Measurements from ENCODE around the gene MKLN1. TPM values are rescaled to one million over a fixed set of nuclear protein-coding genes. Genes with fewer than 3 reads are reported as not detected.

MKLN1 gene
- total RNA-seq, 1 donor from 2014 or later = 66.3 TPM

GRCh38 chr7:131538813-131539179 is 211.1 kb downstream of the MKLN1 start:
- Mint-ChIP-seq H3K4me1 (ENCODE audit: unreplicated experiment) (peaks cover 51% of the 10 kb centered on the region), H3K36me3 (ENCODE audit: low read depth, unreplicated experiment) (peaks cover 16% of the 10 kb centered on the region)

GRCh38 chr7:131540491-131541162 is 213.0 kb downstream of the MKLN1 start:
- H3K36me3 Mint-ChIP-seq (ENCODE audit: low read depth, unreplicated experiment) = peaks cover 16% of the 10 kb centered on the region
- H3K27ac Mint-ChIP-seq (ENCODE audit: unreplicated experiment) = peak overlapping the region; percentile 49
- H3K27me3 Mint-ChIP-seq (ENCODE audit: unreplicated experiment) = peaks cover 14% of the 10 kb centered on the region
- H3K4me3 Mint-ChIP-seq (ENCODE audit: unreplicated experiment) = no peak overlapping the region
- peaks cover 61% of the 10 kb centered on the region for H3K4me1 Mint-ChIP-seq (ENCODE audit: unreplicated experiment)
- DNase-seq (ENCODE audit: low spot score) = no peak
- TF ChIP-seq CTCF (IDR thresholded peaks at IDR 0.05; ENCODE audit: unreplicated experiment) = no peak
- no peaks in the 10 kb centered on the region for H3K9me3 Mint-ChIP-seq (ENCODE audit: unreplicated experiment)

More at GRCh38 chr7:131538813-131539179, 211.1 kb downstream of the MKLN1 start:
- peak overlapping the region; percentile 92 for H3K27ac Mint-ChIP-seq (ENCODE audit: unreplicated experiment)
- peak overlapping the region; percentile 47 for H3K4me3 Mint-ChIP-seq (ENCODE audit: unreplicated experiment)
- no peak for TF ChIP-seq CTCF (IDR thresholded peaks at IDR 0.05; ENCODE audit: unreplicated experiment)
- H3K27me3 Mint-ChIP-seq (ENCODE audit: unreplicated experiment) = peaks cover 15% of the 10 kb centered on the region
- DNase-seq (ENCODE audit: low spot score) = no peak
- no peaks in the 10 kb centered on the region for H3K9me3 Mint-ChIP-seq (ENCODE audit: unreplicated experiment)

GRCh38 chr7:131543298-131543697 is 215.6 kb downstream of the MKLN1 start:
- H3K27ac Mint-ChIP-seq (ENCODE audit: unreplicated experiment) = peak overlapping the region; percentile 24
- no peak for DNase-seq (ENCODE audit: low spot score)
- peaks cover 66% of the 10 kb centered on the region for H3K4me1 Mint-ChIP-seq (ENCODE audit: unreplicated experiment)
- H3K9me3 Mint-ChIP-seq (ENCODE audit: unreplicated experiment) = no peaks in the 10 kb centered on the region
- H3K27me3 Mint-ChIP-seq (ENCODE audit: unreplicated experiment) = peaks cover 17% of the 10 kb centered on the region
- H3K36me3 Mint-ChIP-seq (ENCODE audit: low read depth, unreplicated experiment) = peaks cover 15% of the 10 kb centered on the region
- TF ChIP-seq CTCF (IDR thresholded peaks at IDR 0.05; ENCODE audit: unreplicated experiment) = no peak
- no peak overlapping the region for H3K4me3 Mint-ChIP-seq (ENCODE audit: unreplicated experiment)

GRCh38 chr7:131544021-131544420 is 216.3 kb downstream of the MKLN1 start:
- H3K36me3 Mint-ChIP-seq (ENCODE audit: low read depth, unreplicated experiment) = peaks cover 22% of the 10 kb centered on the region

More at GRCh38 chr7:131544021-131544420, 216.3 kb downstream of the MKLN1 start:
- no peak for DNase-seq (ENCODE audit: low spot score)
- Mint-ChIP-seq H3K27ac (ENCODE audit: unreplicated experiment) (no peak overlapping the region), H3K4me1 (ENCODE audit: unreplicated experiment) (peaks cover 65% of the 10 kb centered on the region), H3K9me3 (ENCODE audit: unreplicated experiment) (no peaks in the 10 kb centered on the region), H3K4me3 (ENCODE audit: unreplicated experiment) (no peak overlapping the region), H3K27me3 (ENCODE audit: unreplicated experiment) (peaks cover 15% of the 10 kb centered on the region)
- no peak for TF ChIP-seq CTCF (IDR thresholded peaks at IDR 0.05; ENCODE audit: unreplicated experiment)
